Keratinocyte (primary cell): ENCODE data around the gene TFDP1. TPM values are rescaled to one million over a fixed set of nuclear protein-coding genes. Genes with fewer than 3 reads are reported as not detected.

Source experiments
- DNase-seq: peaks from one replicate; pipeline ENCODE4 v3.0.0-alpha.2; 2011; ENCODE audit warnings: low read depth, missing footprints, low spot score
- FAIRE-seq: peaks from 2 replicates; lab custom pipeline; 2011; peaks lifted over from hg19 to GRCh38; lab: Jason Lieb, UNC
- H2AFZ ChIP-seq: 2 replicates; pipeline ENCODE4 v1.6.0; 2012; ENCODE audit warnings: low read length, control low read depth, inconsistent platforms; ENCODE audit not compliant: control insufficient read depth
- H3K27ac ChIP-seq: 2 replicates; pipeline ENCODE4 v1.5.1; 2011; ENCODE audit warnings: low read length; ENCODE audit not compliant: control insufficient read depth, insufficient read depth
- H3K27me3 ChIP-seq: 3 replicates; pipeline ENCODE4 v1.6.0; 2011; ENCODE audit warnings: low read length; ENCODE audit not compliant: control insufficient read depth, insufficient read depth; ENCODE audit errors: extremely low read depth
- H3K36me3 ChIP-seq, 2 experiments: 2 replicates in 1 of 2; 3 replicates in 1 of 2; pipeline ENCODE4 v1.5.1; 2011; ENCODE audit warnings: low read length in 2 of 2, mild to moderate bottlenecking in 1 of 2; ENCODE audit not compliant: control insufficient read depth in 2 of 2, insufficient read depth in 2 of 2; ENCODE audit errors: extremely low read depth in 1 of 2
- H3K4me1 ChIP-seq: 3 replicates; pipeline ENCODE4 v1.5.1; 2011; ENCODE audit warnings: low read length; ENCODE audit not compliant: control insufficient read depth, insufficient read depth; ENCODE audit errors: extremely low read depth
- H3K4me2 ChIP-seq: 3 replicates; pipeline ENCODE4 v1.6.0; 2011; ENCODE audit warnings: low read depth, low read length; ENCODE audit not compliant: control insufficient read depth, insufficient read depth; ENCODE audit errors: extremely low read depth
- H3K4me3 ChIP-seq, 3 experiments: fragments of 200-600 bp in 1 of 3; sonication (generic) in 1 of 3; 2 replicates in 2 of 3; 3 replicates in 1 of 3; pipeline ENCODE4 v1.5.1; 2011 to 2016; ENCODE audit warnings: low read length in 3 of 3, mild to moderate bottlenecking in 3 of 3, control low read depth in 2 of 3, inconsistent platforms in 1 of 3, low read depth in 1 of 3, mixed read lengths in 1 of 3, mixed run types in 1 of 3, moderate library complexity in 1 of 3; ENCODE audit not compliant: control insufficient read depth in 2 of 3, insufficient read depth in 2 of 3; ENCODE audit errors: extremely low read depth in 1 of 3
- H3K79me2 ChIP-seq: 2 replicates; pipeline ENCODE4 v1.6.0; 2012; ENCODE audit warnings: low read length; ENCODE audit not compliant: control insufficient read depth, insufficient read depth
- H3K9ac ChIP-seq: 3 replicates; pipeline ENCODE4 v1.6.0; 2011; ENCODE audit warnings: low read length; ENCODE audit not compliant: control insufficient read depth, insufficient read depth; ENCODE audit errors: extremely low read depth
- H3K9me1 ChIP-seq: 3 replicates; pipeline ENCODE4 v1.6.0; 2011; ENCODE audit warnings: low read length; ENCODE audit not compliant: control insufficient read depth, insufficient read depth; ENCODE audit errors: extremely low read depth
- H3K9me3 ChIP-seq: 2 replicates; pipeline ENCODE4 v1.5.1; 2012; ENCODE audit warnings: low read depth, low read length; ENCODE audit not compliant: control insufficient read depth
- H4K20me1 ChIP-seq: 3 replicates; pipeline ENCODE4 v1.6.0; 2011; ENCODE audit warnings: low read length; ENCODE audit not compliant: control insufficient read depth, insufficient read depth; ENCODE audit errors: extremely low read depth
- EZH2 ChIP-seq: IDR thresholded peaks from one replicate; pipeline ENCODE4 v1.6.1; 2012; ENCODE audit warnings: inconsistent platforms, mild to moderate bottlenecking, low read length, moderate library complexity
- dilution Hi-C: fragments of 300-500 bp; cut with MboI; formaldehyde crosslinking; loops from one replicate; pipeline ENCODE4 v1.7.0; 2020; ENCODE audit warnings: low sequenced_read_pairs; ENCODE audit not compliant: extremely low pct_ligation_motif_present
- polyA plus RNA-seq, 5 experiments: library from polyadenylated mRNA; depleted of rRNA in 3 of 5; stranded (reverse) in 3 of 5; stranded (forward) in 1 of 5; unstranded in 1 of 5; fragments of >200 nt; gene quantifications; 1 replicate in 1 of 5; 2 replicates in 3 of 5; 3 replicates in 1 of 5; pipeline versions ENCODE4 v1.2.1 to v1.2.3, GENCODE V29; 2011 to 2012; ENCODE audit warnings: missing spikeins in 2 of 5, low read depth in 1 of 5, low replicate concordance in 1 of 5
- TF ChIP-seq, protein P1 (sequence below), 3 experiments: IDR thresholded peaks in 1 of 3; conservative IDR thresholded peaks in 1 of 3; optimal IDR thresholded peaks in 1 of 3; 2 replicates in 2 of 3; 3 replicates in 1 of 3; pipeline versions ENCODE3 to v1.5.1; 2011; ENCODE audit warnings: low read length in 3 of 3, mild to moderate bottlenecking in 3 of 3, moderate library complexity in 2 of 3, control low read depth in 1 of 3, inconsistent platforms in 1 of 3; ENCODE audit not compliant: insufficient read depth in 2 of 3; ENCODE audit errors: extremely low read depth in 1 of 3

Gene TFDP1
- polyA plus RNA-seq, 1 donor (not counting 4 experiments of a cell fraction or from before 2014, with no cell fraction given), result 105 TPM

DNA sequence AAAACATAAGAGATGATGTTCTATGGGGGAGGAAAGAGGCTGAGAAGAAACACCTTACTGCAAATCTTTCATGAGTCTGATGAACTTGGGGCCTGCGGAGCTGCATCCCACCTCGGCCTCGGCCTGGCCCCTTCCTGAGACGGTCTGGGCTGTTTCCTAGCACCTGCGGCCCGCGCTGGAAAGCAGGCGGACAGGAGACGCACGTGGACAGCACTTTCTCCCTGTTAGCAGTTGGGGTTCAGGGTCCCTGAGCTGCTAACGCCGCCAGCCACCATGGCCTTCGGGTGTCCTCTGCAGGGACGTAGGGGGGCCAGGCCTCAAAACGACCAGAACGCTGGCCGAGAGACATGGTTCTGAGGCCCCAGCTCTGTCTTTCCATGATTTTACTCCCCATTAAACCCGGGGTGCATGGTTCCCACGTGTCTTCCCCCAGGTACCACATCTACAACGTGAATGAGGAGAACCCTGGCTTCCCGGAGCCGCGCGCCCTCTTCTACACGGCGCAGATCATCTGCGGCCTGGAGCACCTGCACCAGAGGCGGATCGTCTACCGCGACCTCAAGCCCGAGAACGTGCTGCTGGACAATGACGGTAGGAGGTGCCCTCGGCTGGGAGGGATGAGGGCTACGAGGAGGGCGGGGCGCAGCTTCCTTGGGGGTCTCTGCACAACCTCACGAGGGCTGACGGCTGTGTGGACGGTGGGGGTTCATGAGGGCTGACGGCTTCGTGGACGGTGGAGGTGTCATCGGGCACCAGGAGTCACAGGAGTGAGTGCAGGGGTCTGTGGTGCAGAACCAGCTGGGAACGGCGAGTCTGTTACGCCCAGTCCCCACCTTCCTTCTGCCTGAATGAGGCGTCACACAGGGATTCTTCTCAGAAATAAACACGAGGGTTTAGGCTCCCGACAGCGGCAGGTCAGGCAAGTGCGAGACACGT, 86.8 kb downstream of the TFDP1 start:
- Histone ChIP-seq H3K4me2 (no peak overlapping the region), H3K36me3 (no peaks in the 10 kb centered on the region), H3K9me3 (peaks cover 3% of the 10 kb centered on the region), H4K20me1 (no peaks in the 10 kb centered on the region), H3K79me2 (no peaks in the 10 kb centered on the region), H3K9me1 (no peaks in the 10 kb centered on the region), H3K27me3 (no peaks in the 10 kb centered on the region), H3K9ac (no peak overlapping the region), H3K27ac (no peak overlapping the region), H3K4me1 (no peaks in the 10 kb centered on the region), H2AFZ (no peak overlapping the region), H3K4me3 (no peak overlapping the region)
- TF ChIP-seq EZH2, result no peak
- TF ChIP-seq, protein P1, sequence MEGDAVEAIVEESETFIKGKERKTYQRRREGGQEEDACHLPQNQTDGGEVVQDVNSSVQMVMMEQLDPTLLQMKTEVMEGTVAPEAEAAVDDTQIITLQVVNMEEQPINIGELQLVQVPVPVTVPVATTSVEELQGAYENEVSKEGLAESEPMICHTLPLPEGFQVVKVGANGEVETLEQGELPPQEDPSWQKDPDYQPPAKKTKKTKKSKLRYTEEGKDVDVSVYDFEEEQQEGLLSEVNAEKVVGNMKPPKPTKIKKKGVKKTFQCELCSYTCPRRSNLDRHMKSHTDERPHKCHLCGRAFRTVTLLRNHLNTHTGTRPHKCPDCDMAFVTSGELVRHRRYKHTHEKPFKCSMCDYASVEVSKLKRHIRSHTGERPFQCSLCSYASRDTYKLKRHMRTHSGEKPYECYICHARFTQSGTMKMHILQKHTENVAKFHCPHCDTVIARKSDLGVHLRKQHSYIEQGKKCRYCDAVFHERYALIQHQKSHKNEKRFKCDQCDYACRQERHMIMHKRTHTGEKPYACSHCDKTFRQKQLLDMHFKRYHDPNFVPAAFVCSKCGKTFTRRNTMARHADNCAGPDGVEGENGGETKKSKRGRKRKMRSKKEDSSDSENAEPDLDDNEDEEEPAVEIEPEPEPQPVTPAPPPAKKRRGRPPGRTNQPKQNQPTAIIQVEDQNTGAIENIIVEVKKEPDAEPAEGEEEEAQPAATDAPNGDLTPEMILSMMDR (optimal IDR thresholded peaks at IDR 0.05 in 1 of 3, IDR thresholded peaks at IDR 0.05 in 1 of 3, conservative IDR thresholded peaks at IDR 0.05 in 1 of 3; ENCODE audit: extremely low read depth in 1 of 3, insufficient read depth in 2 of 3, low read length in 3 of 3), result no peak
- dilution Hi-C loops, result no loop called here
- FAIRE-seq, result no peak
- no peak for DNase-seq

DNA sequence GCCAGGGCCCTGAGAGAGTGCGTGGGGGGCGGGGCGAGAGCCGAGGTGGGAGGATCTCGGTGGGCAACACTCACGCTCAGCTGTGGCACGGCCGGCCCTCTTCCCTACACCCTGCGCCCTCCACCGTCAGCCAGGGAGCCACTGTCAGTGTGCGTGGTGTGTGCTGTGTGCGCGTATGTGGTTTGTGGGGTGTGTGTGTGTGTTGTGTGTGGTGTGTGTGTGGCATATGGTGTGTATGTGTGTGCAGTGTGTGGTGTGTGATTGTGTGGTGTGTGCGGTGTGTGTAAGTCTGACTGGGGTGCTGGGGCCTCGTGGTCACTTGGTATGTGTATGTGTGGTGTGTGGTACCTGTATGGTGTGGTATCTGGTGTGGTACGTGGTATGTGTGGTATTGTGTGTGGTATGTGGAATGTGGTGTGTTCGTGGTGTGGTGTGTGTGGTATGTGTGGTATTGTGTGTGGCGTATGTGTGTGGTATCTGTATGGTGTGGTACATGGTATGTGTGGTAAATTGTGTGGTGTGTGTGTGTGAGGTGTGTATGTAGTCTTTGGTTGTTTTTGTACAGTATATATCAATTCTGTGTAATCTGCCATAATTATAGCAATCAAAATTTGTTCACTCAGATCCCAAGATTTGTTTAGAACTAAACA, 87.6 kb downstream of the TFDP1 start:
- Histone ChIP-seq H3K9me1 (no peaks in the 10 kb centered on the region), H3K9ac (no peak overlapping the region), H3K4me2 (no peak overlapping the region), H3K4me1 (no peaks in the 10 kb centered on the region), H3K4me3 (no peak overlapping the region), H3K27me3 (no peaks in the 10 kb centered on the region), H3K79me2 (no peaks in the 10 kb centered on the region), H3K36me3 (no peaks in the 10 kb centered on the region), H3K27ac (no peak overlapping the region), H3K9me3 (peaks cover 3% of the 10 kb centered on the region), H2AFZ (no peak overlapping the region), H4K20me1 (no peaks in the 10 kb centered on the region)
- FAIRE-seq, result no peak
- DNase-seq, result no peak
- dilution Hi-C loops, result no loop called here
- TF ChIP-seq EZH2, result no peak
- TF ChIP-seq, protein P1 (optimal IDR thresholded peaks at IDR 0.05 in 1 of 3, IDR thresholded peaks at IDR 0.05 in 1 of 3, conservative IDR thresholded peaks at IDR 0.05 in 1 of 3; ENCODE audit: extremely low read depth in 1 of 3, insufficient read depth in 2 of 3, low read length in 3 of 3), result no peak

Other genes with a start within 250 kb of the TFDP1 start
- gene GRTP1, start 220.6 kb upstream of the TFDP1 start, polyA plus RNA-seq, result 2.8 to 5.2 TPM (median 2.8 TPM) in 3 replicates
- gene ADPRHL1, start 131.3 kb upstream of the TFDP1 start, polyA plus RNA-seq, result 1.2 to 2.2 TPM (median 2.0 TPM) in 3 replicates
- gene DCUN1D2, start 94.0 kb upstream of the TFDP1 start, polyA plus RNA-seq, result 6.5 to 9.1 TPM (median 7.8 TPM) in 3 replicates
- not detected in 3 replicates for gene ATP4B, start 73.4 kb downstream of the TFDP1 start, polyA plus RNA-seq
- gene GRK1, start 82.5 kb downstream of the TFDP1 start, polyA plus RNA-seq, result not detected in 3 replicates
- 5.3 to 9.4 TPM (median 7.6 TPM) in 3 replicates for gene TMEM255B, start 174.5 kb downstream of the TFDP1 start, polyA plus RNA-seq